ENCODE data around the gene AKT1S1.

The AKT1S1 gene

GRCh38 chr19:49887037-49887664 lies 10.0 kb upstream of the AKT1S1 start:
- Histone ChIP-seq H4K5ac (ENCODE audit: low read length) (no peak overlapping the region), H3K79me1 (ENCODE audit: low read length) (no peaks in the 10 kb centered on the region), H3K4ac (ENCODE audit: low read depth, low read length) (no peak overlapping the region), H3K4me3 (ENCODE audit: low read length) (no peak overlapping the region), H3K4me2 (ENCODE audit: low read length) (no peak overlapping the region), H3K18ac (ENCODE audit: low read length) (no peak overlapping the region), H3K56ac (ENCODE audit: low read length) (no peak overlapping the region), H3K79me2 (ENCODE audit: control insufficient read depth, insufficient read depth, low read length) (no peaks in the 10 kb centered on the region), H2BK120ac (ENCODE audit: low read depth, low read length) (no peak overlapping the region), H2BK15ac (replicated peaks; ENCODE audit: low read depth) (no peak overlapping the region), H2AK5ac (ENCODE audit: low read length) (no peak overlapping the region), H3K27me3 (ENCODE audit: insufficient read depth, low read length, poor library complexity) (no peaks in the 10 kb centered on the region), H3K27ac (ENCODE audit: low read depth, low read length) (no peak overlapping the region), H3K36me3 (ENCODE audit: control insufficient read depth, insufficient read depth, low read length) (peaks cover 4% of the 10 kb centered on the region), H3K23ac (ENCODE audit: low read length) (no peak overlapping the region), H3K4me1 (ENCODE audit: control insufficient read depth, low read depth, low read length) (no peaks in the 10 kb centered on the region), H2BK5ac (ENCODE audit: low read length) (no peak overlapping the region), H3K9ac (ENCODE audit: low read length) (no peak overlapping the region), H4K8ac (ENCODE audit: low read depth, low read length) (no peak overlapping the region)
- DNase-seq: no peak
- no CpG with 5 or more reads among the region's 23 CpGs for WGBS (ENCODE audit: extremely low coverage, insufficient coverage, low lambda C conversion rate)

- Histone ChIP-seq H4K8ac (ENCODE audit: low read depth, low read length) (no peak overlapping the region), H3K4me2 (ENCODE audit: low read length) (no peak overlapping the region), H3K79me2 (ENCODE audit: control insufficient read depth, insufficient read depth, low read length) (no peaks in the 10 kb centered on the region), H3K56ac (ENCODE audit: low read length) (no peak overlapping the region), H3K36me3 (ENCODE audit: control insufficient read depth, insufficient read depth, low read length) (peaks cover 4% of the 10 kb centered on the region), H3K4ac (ENCODE audit: low read depth, low read length) (no peak overlapping the region), H3K4me3 (ENCODE audit: low read length) (no peak overlapping the region), H3K18ac (ENCODE audit: low read length) (no peak overlapping the region), H4K5ac (ENCODE audit: low read length) (no peak overlapping the region), H2BK120ac (ENCODE audit: low read depth, low read length) (no peak overlapping the region), H3K27me3 (ENCODE audit: insufficient read depth, low read length, poor library complexity) (no peaks in the 10 kb centered on the region), H3K9ac (ENCODE audit: low read length) (no peak overlapping the region), H3K23ac (ENCODE audit: low read length) (no peak overlapping the region), H3K27ac (ENCODE audit: low read depth, low read length) (no peak overlapping the region), H3K4me1 (ENCODE audit: control insufficient read depth, low read depth, low read length) (no peaks in the 10 kb centered on the region), H2BK5ac (ENCODE audit: low read length) (no peak overlapping the region), H2AK5ac (ENCODE audit: low read length) (no peak overlapping the region), H3K79me1 (ENCODE audit: low read length) (peaks cover 3% of the 10 kb centered on the region), H2BK15ac (replicated peaks; ENCODE audit: low read depth) (no peak overlapping the region)
- DNase-seq: no peak
- WGBS (ENCODE audit: extremely low coverage, insufficient coverage, low lambda C conversion rate): no CpG with 5 or more reads among the region's 3 CpGs
Measured at GRCh38 chr19:49884760-49885159, 7.6 kb upstream of the AKT1S1 start.

DNA sequence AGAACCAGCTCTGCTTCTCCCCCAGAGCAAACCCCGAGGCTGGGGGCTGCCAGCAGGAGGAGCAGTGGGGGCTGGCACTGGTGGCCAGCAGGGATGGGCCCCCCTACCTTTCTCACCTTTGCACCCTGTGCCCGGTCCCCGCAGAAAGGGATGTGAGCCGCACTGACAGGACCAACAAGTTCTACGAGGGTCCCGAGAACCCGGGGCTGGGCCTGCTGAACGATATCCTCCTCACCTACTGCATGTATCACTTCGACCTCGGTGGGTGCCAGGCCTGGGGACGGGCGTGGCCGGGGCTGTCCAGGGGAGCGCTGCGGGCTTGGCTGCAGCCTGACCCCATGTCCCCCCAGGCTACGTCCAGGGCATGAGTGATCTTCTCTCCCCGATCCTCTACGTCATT lies 7.0 kb upstream of the AKT1S1 start:
- WGBS (ENCODE audit: extremely low coverage, insufficient coverage, low lambda C conversion rate): no CpG with 5 or more reads among the region's 18 CpGs
- H3K36me3 ChIP-seq (ENCODE audit: control insufficient read depth, insufficient read depth, low read length): peaks cover 4% of the 10 kb centered on the region
- H2BK15ac ChIP-seq (replicated peaks; ENCODE audit: low read depth): no peak overlapping the region
- H3K27ac ChIP-seq (ENCODE audit: low read depth, low read length): no peak overlapping the region
- H2BK120ac ChIP-seq (ENCODE audit: low read depth, low read length): no peak overlapping the region
- H3K27me3 ChIP-seq (ENCODE audit: insufficient read depth, low read length, poor library complexity): no peaks in the 10 kb centered on the region
- H4K5ac ChIP-seq (ENCODE audit: low read length): no peak overlapping the region
- H3K79me2 ChIP-seq (ENCODE audit: control insufficient read depth, insufficient read depth, low read length): peaks cover 2% of the 10 kb centered on the region
- no peak overlapping the region for H3K4me3 ChIP-seq (ENCODE audit: low read length)
- H2BK5ac ChIP-seq (ENCODE audit: low read length): no peak overlapping the region
- H3K9ac ChIP-seq (ENCODE audit: low read length): no peak overlapping the region
- no peak overlapping the region for H3K4me2 ChIP-seq (ENCODE audit: low read length)
- peaks cover 6% of the 10 kb centered on the region for H3K79me1 ChIP-seq (ENCODE audit: low read length)
- H3K4me1 ChIP-seq (ENCODE audit: control insufficient read depth, low read depth, low read length): no peaks in the 10 kb centered on the region
- H2AK5ac ChIP-seq (ENCODE audit: low read length): no peak overlapping the region
- no peak overlapping the region for H3K23ac ChIP-seq (ENCODE audit: low read length)
- no peak overlapping the region for H3K18ac ChIP-seq (ENCODE audit: low read length)
- H3K56ac ChIP-seq (ENCODE audit: low read length): no peak overlapping the region
- no peak overlapping the region for H3K4ac ChIP-seq (ENCODE audit: low read depth, low read length)
- no peak overlapping the region for H4K8ac ChIP-seq (ENCODE audit: low read depth, low read length)
- DNase-seq: no peak

- whole genome bisulfite sequencing (ENCODE audit: extremely low coverage, insufficient coverage, low lambda C conversion rate): no CpG with 5 or more reads among the region's 5 CpGs
- H4K5ac ChIP-seq (ENCODE audit: low read length): no peak overlapping the region
- no peak overlapping the region for H2BK15ac ChIP-seq (replicated peaks; ENCODE audit: low read depth)
- H3K79me1 ChIP-seq (ENCODE audit: low read length): peaks cover 10% of the 10 kb centered on the region
- H3K79me2 ChIP-seq (ENCODE audit: control insufficient read depth, insufficient read depth, low read length): peaks cover 2% of the 10 kb centered on the region
- peaks cover 4% of the 10 kb centered on the region for H3K4me1 ChIP-seq (ENCODE audit: control insufficient read depth, low read depth, low read length)
- H3K4me2 ChIP-seq (ENCODE audit: low read length): no peak overlapping the region
- H3K23ac ChIP-seq (ENCODE audit: low read length): no peak overlapping the region
- no peaks in the 10 kb centered on the region for H3K27me3 ChIP-seq (ENCODE audit: insufficient read depth, low read length, poor library complexity)
- DNase-seq: no peak
- no peak overlapping the region for H3K56ac ChIP-seq (ENCODE audit: low read length)
- H2BK5ac ChIP-seq (ENCODE audit: low read length): no peak overlapping the region
- no peak overlapping the region for H3K4ac ChIP-seq (ENCODE audit: low read depth, low read length)
- no peak overlapping the region for H2AK5ac ChIP-seq (ENCODE audit: low read length)
- no peak overlapping the region for H4K8ac ChIP-seq (ENCODE audit: low read depth, low read length)
- no peak overlapping the region for H3K9ac ChIP-seq (ENCODE audit: low read length)
- no peak overlapping the region for H2BK120ac ChIP-seq (ENCODE audit: low read depth, low read length)
- H3K4me3 ChIP-seq (ENCODE audit: low read length): no peak overlapping the region
- H3K36me3 ChIP-seq (ENCODE audit: control insufficient read depth, insufficient read depth, low read length): peaks cover 4% of the 10 kb centered on the region
- H3K27ac ChIP-seq (ENCODE audit: low read depth, low read length): no peak overlapping the region
- H3K18ac ChIP-seq (ENCODE audit: low read length): no peak overlapping the region
Measured at GRCh38 chr19:49883094-49883493, 5.9 kb upstream of the AKT1S1 start.

GRCh38 chr19:49882643-49883042 lies 5.5 kb upstream of the AKT1S1 start:
- Histone ChIP-seq H3K79me1 (ENCODE audit: low read length) (peaks cover 10% of the 10 kb centered on the region), H4K5ac (ENCODE audit: low read length) (no peak overlapping the region), H3K79me2 (ENCODE audit: control insufficient read depth, insufficient read depth, low read length) (peaks cover 2% of the 10 kb centered on the region), H3K4me3 (ENCODE audit: low read length) (no peak overlapping the region), H2BK120ac (ENCODE audit: low read depth, low read length) (no peak overlapping the region), H3K18ac (ENCODE audit: low read length) (no peak overlapping the region), H2AK5ac (ENCODE audit: low read length) (no peak overlapping the region), H4K8ac (ENCODE audit: low read depth, low read length) (no peak overlapping the region), H2BK5ac (ENCODE audit: low read length) (no peak overlapping the region), H3K23ac (ENCODE audit: low read length) (no peak overlapping the region), H3K27ac (ENCODE audit: low read depth, low read length) (no peak overlapping the region), H3K9ac (ENCODE audit: low read length) (no peak overlapping the region), H3K27me3 (ENCODE audit: insufficient read depth, low read length, poor library complexity) (no peaks in the 10 kb centered on the region), H3K4me2 (ENCODE audit: low read length) (no peak overlapping the region), H3K36me3 (ENCODE audit: control insufficient read depth, insufficient read depth, low read length) (peaks cover 4% of the 10 kb centered on the region), H3K4me1 (ENCODE audit: control insufficient read depth, low read depth, low read length) (peaks cover 4% of the 10 kb centered on the region), H2BK15ac (replicated peaks; ENCODE audit: low read depth) (no peak overlapping the region), H3K56ac (ENCODE audit: low read length) (no peak overlapping the region), H3K4ac (ENCODE audit: low read depth, low read length) (no peak overlapping the region)
- no peak for DNase-seq
- no CpG with 5 or more reads among the region's 14 CpGs for WGBS (ENCODE audit: extremely low coverage, insufficient coverage, low lambda C conversion rate)
